ENCODE measurements around the gene NAXE. TPM values are rescaled to one million over a fixed set of nuclear protein-coding genes. Genes with fewer than 3 reads are reported as not detected.
"Not testable (repeated sequence)": the region's sequence is repeated elsewhere in the genome, so short reads cannot be mapped to it uniquely, and the experiment has no call there.

NAXE gene
- total RNA-seq, 1 donor from 2014 or later, result 32.8 TPM

- Histone ChIP-seq H3K9me3 (ENCODE audit: low read depth) (no peaks in the 10 kb centered on the region), H3K4me3 (no peak overlapping the region), H3F3A (ENCODE audit: low read depth) (peaks cover 21% of the 10 kb centered on the region), H3K36me3 (no peaks in the 10 kb centered on the region), H3K4me1 (peaks cover 6% of the 10 kb centered on the region), H3K27ac (no peak overlapping the region), H3K79me2 (ENCODE audit: low read depth) (peaks cover 26% of the 10 kb centered on the region), H2AFZ (replicated peaks) (no peak overlapping the region), H3K27me3 (no peaks in the 10 kb centered on the region), H3K9ac (no peak overlapping the region), H3K4me2 (peak overlapping the region; percentile 46), H4K20me1 (ENCODE audit: low read depth) (no peaks in the 10 kb centered on the region)
- peak; percentile 43 for DNase-seq (ENCODE audit: low spot score)
- H3K9me3 Mint-ChIP-seq, result no peaks in the 10 kb centered on the region
- peaks cover 7% of the 10 kb centered on the region for H3K27me3 Mint-ChIP-seq (ENCODE audit: insufficient read depth, low read depth)
- peak; percentile 58 for TF ChIP-seq CTCF (IDR thresholded peaks at IDR 0.05)
- TF ChIP-seq EZH2 (IDR thresholded peaks at IDR 0.05), result no peak
- H3K36me3 Mint-ChIP-seq, result no peaks in the 10 kb centered on the region
- no peak overlapping the region for H3K27ac Mint-ChIP-seq
- peaks cover 22% of the 10 kb centered on the region for H3K4me1 Mint-ChIP-seq
- peak overlapping the region; percentile 78 for H3K4me3 Mint-ChIP-seq
Measured at GRCh38 chr1:156602557-156602993, 11.0 kb downstream of the NAXE start.

- H3K4me1 Mint-ChIP-seq; H3K27ac ChIP-seq; H3K4me3 ChIP-seq; H3K4me3 Mint-ChIP-seq; H3K27ac Mint-ChIP-seq; H3K9ac ChIP-seq; H3K4me2 ChIP-seq; H3K79me2 ChIP-seq (ENCODE audit: low read depth); H3K9me3 ChIP-seq (ENCODE audit: low read depth); H3K36me3 ChIP-seq; H3K9me3 Mint-ChIP-seq; DNase-seq (ENCODE audit: low spot score); H3F3A ChIP-seq (ENCODE audit: low read depth); H3K27me3 Mint-ChIP-seq (ENCODE audit: insufficient read depth, low read depth); H3K4me1 ChIP-seq; H2AFZ ChIP-seq (replicated peaks); H3K36me3 Mint-ChIP-seq; H4K20me1 ChIP-seq (ENCODE audit: low read depth): not testable (repeated sequence)
- H3K27me3 ChIP-seq, result peaks cover 22% of the 10 kb centered on the region
Measured at GRCh38 chr1:156607344-156607743, 15.8 kb downstream of the NAXE start.

- no peaks in the 10 kb centered on the region for H3K9me3 ChIP-seq (ENCODE audit: low read depth)
- peaks cover 28% of the 10 kb centered on the region for H3K27me3 ChIP-seq
- no peak overlapping the region for H3K4me3 ChIP-seq
- H3K4me1 ChIP-seq, result no peaks in the 10 kb centered on the region
- H3K36me3 ChIP-seq, result no peaks in the 10 kb centered on the region
- H3K36me3 Mint-ChIP-seq, result no peaks in the 10 kb centered on the region
- H3K79me2 ChIP-seq (ENCODE audit: low read depth), result no peaks in the 10 kb centered on the region
- no peak overlapping the region for H3K9ac ChIP-seq
- TF ChIP-seq EZH2 (IDR thresholded peaks at IDR 0.05) (no peak), CTCF (IDR thresholded peaks at IDR 0.05) (peak; percentile 77)
- no peaks in the 10 kb centered on the region for H3K9me3 Mint-ChIP-seq
- H3F3A ChIP-seq (ENCODE audit: low read depth), result no peaks in the 10 kb centered on the region
- peaks cover 5% of the 10 kb centered on the region for H3K27me3 Mint-ChIP-seq (ENCODE audit: insufficient read depth, low read depth)
- H4K20me1 ChIP-seq (ENCODE audit: low read depth), result no peaks in the 10 kb centered on the region
- no peak overlapping the region for H3K27ac Mint-ChIP-seq
- H2AFZ ChIP-seq (replicated peaks), result no peak overlapping the region
- H3K27ac ChIP-seq, result no peak overlapping the region
- H3K4me2 ChIP-seq, result no peak overlapping the region
- H3K4me3 Mint-ChIP-seq, result no peak overlapping the region
- peaks cover 2% of the 10 kb centered on the region for H3K4me1 Mint-ChIP-seq
- peak; percentile 75 for DNase-seq (ENCODE audit: low spot score)
Measured at GRCh38 chr1:156608036-156608674, 16.6 kb downstream of the NAXE start.

GRCh38 chr1:156608981-156609380 lies 17.4 kb downstream of the NAXE start:
- H3K27ac ChIP-seq, result no peak overlapping the region
- H3K4me3 ChIP-seq, result no peak overlapping the region
- peaks cover 32% of the 10 kb centered on the region for H3K27me3 ChIP-seq
- no peaks in the 10 kb centered on the region for H3K36me3 ChIP-seq
- DNase-seq (ENCODE audit: low spot score), result peak; percentile 58
- no peaks in the 10 kb centered on the region for H4K20me1 ChIP-seq (ENCODE audit: low read depth)
- H3K4me1 ChIP-seq, result no peaks in the 10 kb centered on the region
- H3K4me2 ChIP-seq, result no peak overlapping the region
- Mint-ChIP-seq H3K4me3 (no peak overlapping the region), H3K27ac (no peak overlapping the region), H3K4me1 (peaks cover 2% of the 10 kb centered on the region), H3K9me3 (no peaks in the 10 kb centered on the region), H3K27me3 (ENCODE audit: insufficient read depth, low read depth) (peaks cover 5% of the 10 kb centered on the region), H3K36me3 (no peaks in the 10 kb centered on the region)
- no peak overlapping the region for H3K9ac ChIP-seq
- H3K79me2 ChIP-seq (ENCODE audit: low read depth), result no peaks in the 10 kb centered on the region
- TF ChIP-seq CTCF (IDR thresholded peaks at IDR 0.05), result peak; percentile 64
- TF ChIP-seq EZH2 (IDR thresholded peaks at IDR 0.05), result no peak
- no peak for TF ChIP-seq EZH2phosphoT487 (IDR thresholded peaks at IDR 0.05)
- no peaks in the 10 kb centered on the region for H3K9me3 ChIP-seq (ENCODE audit: low read depth)
- no peak overlapping the region for H2AFZ ChIP-seq (replicated peaks)
- H3F3A ChIP-seq (ENCODE audit: low read depth), result no peaks in the 10 kb centered on the region

- H3K79me2 ChIP-seq (ENCODE audit: low read depth); H3K4me3 ChIP-seq: not testable (repeated sequence)
Measured at GRCh38 chr1:156610072-156610471, 18.5 kb downstream of the NAXE start.

More at GRCh38 chr1:156610072-156610471, 18.5 kb downstream of the NAXE start:
- H2AFZ ChIP-seq (replicated peaks); H3K9me3 ChIP-seq (ENCODE audit: low read depth); H3K27ac ChIP-seq; H3F3A ChIP-seq (ENCODE audit: low read depth); H3K27ac Mint-ChIP-seq; H3K9me3 Mint-ChIP-seq; DNase-seq (ENCODE audit: low spot score); H3K9ac ChIP-seq; H3K36me3 Mint-ChIP-seq; H3K4me3 Mint-ChIP-seq; H3K4me2 ChIP-seq; H4K20me1 ChIP-seq (ENCODE audit: low read depth); H3K4me1 ChIP-seq; H3K4me1 Mint-ChIP-seq; H3K36me3 ChIP-seq; H3K27me3 Mint-ChIP-seq (ENCODE audit: insufficient read depth, low read depth): not testable (repeated sequence)
- peaks cover 39% of the 10 kb centered on the region for H3K27me3 ChIP-seq

All from neural progenitor cell (in vitro differentiated cells).